Epithelial cell of proximal tubule (primary cell): ENCODE measurements around the gene GNL3L. TPM values are rescaled to one million over a fixed set of nuclear protein-coding genes. Genes with fewer than 3 reads are reported as not detected.
"Not testable (repeated sequence)": the region's sequence is repeated elsewhere in the genome, so short reads cannot be mapped to it uniquely, and the experiment has no call there.

ENCODE experiments used
- DNase-seq: peaks from one replicate; pipeline ENCODE4 v3.0.0-alpha.2; 2011; ENCODE audit warnings: low read depth
- H3K4me3 ChIP-seq: 2 replicates; pipeline ENCODE4 v1.5.1; 2011; ENCODE audit warnings: low read depth, mild to moderate bottlenecking, low read length
- total RNA-seq: library from RNA; depleted of rRNA; stranded (reverse); fragments of >200 nt; gene quantifications from 2 replicates; pipeline ENCODE4 v1.2.3, GENCODE V29; 2015
- TF ChIP-seq, protein P1 (sequence below): conservative IDR thresholded peaks from 2 replicates; pipeline ENCODE4 v1.5.1; 2012; ENCODE audit warnings: low read depth, mild to moderate bottlenecking, low read length

Gene GNL3L
- total RNA-seq, 1 donor from 2014 or later: 21.6 TPM

DNA sequence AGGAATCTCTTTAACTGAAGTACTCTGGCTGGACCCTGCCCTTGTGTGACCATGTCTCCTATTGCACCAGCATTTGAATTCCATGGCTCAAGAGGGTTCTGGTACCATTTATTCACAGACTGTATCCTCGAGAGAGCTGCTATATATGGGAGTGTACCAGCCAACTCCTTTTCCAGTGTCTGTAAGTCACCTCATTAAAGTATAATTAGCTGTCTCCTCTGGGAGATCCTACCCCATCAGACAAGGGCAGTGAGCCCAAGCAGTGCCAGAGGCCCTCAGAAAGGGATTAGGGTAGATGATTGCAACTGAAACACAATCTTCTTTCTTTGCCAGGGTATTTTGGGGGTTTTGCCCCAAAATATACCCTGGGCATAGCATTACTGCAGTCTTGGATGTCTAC, 31.6 kb downstream of the GNL3L start:
- no peak for DNase-seq
- TF ChIP-seq, protein P1, sequence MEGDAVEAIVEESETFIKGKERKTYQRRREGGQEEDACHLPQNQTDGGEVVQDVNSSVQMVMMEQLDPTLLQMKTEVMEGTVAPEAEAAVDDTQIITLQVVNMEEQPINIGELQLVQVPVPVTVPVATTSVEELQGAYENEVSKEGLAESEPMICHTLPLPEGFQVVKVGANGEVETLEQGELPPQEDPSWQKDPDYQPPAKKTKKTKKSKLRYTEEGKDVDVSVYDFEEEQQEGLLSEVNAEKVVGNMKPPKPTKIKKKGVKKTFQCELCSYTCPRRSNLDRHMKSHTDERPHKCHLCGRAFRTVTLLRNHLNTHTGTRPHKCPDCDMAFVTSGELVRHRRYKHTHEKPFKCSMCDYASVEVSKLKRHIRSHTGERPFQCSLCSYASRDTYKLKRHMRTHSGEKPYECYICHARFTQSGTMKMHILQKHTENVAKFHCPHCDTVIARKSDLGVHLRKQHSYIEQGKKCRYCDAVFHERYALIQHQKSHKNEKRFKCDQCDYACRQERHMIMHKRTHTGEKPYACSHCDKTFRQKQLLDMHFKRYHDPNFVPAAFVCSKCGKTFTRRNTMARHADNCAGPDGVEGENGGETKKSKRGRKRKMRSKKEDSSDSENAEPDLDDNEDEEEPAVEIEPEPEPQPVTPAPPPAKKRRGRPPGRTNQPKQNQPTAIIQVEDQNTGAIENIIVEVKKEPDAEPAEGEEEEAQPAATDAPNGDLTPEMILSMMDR: no peak
- no peak overlapping the region for H3K4me3 ChIP-seq

DNA sequence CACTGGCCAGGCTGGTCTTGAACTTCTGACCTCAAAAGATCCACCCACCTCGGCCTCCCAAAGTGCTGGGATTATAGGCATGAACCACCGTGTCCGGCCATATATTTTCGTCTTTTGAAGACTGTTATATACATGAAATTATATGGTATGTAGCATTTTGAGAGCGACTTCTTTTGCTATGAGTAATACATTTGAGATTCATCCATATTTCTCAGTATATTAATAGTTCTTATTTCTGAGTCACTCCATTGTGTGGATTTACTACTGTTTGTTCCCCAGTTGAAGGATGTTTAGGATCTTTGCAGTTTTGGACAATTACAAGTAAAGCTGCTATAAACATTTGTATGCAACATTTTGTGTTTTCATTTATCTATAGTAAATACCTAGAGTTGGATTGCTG, 34.9 kb downstream of the GNL3L start:
- DNase-seq: no peak
- TF ChIP-seq, protein P1: no peak
- H3K4me3 ChIP-seq: no peak overlapping the region

DNA sequence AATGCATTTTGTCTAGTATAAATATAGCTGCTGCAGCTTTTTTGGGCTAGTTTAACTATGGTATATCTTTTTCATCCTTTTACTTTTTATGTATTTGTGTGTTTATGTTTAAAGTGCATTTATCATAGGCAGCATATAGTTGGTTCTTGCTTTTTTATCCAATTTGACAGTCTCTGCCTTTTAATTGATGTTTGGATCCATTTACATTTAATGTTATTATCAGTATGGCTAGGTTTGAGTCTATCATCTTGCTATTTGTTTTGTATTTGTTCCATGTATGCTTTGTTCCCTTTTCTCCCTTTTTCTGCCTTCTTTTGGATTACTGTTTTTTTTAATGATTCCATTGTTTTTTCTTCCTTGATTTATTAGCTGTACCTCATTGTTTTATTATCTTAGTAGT, 40.3 kb downstream of the GNL3L start:
- H3K4me3 ChIP-seq: no peak overlapping the region
- no peak for DNase-seq
- TF ChIP-seq, protein P1: no peak

DNA sequence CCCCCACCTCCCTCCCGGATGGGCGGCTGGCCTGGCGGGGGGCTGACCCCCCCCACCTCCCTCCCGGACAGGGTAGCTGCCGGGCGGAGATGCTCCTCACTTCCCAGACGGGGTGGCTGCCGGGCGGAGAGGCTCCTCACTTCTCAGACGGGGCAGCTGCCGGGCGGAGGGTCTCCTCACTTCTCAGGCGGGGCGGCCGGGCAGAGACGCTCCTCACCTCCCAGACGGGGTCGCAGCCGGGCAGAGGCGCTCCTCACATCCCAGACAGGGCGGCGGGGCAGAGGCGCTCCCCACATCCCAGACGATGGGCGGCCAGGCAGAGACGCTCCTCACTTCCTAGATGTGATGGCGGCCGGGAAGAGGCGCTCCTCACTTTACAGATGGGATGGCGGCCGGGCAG, 42.6 kb downstream of the GNL3L start:
- H3K4me3 ChIP-seq, DNase-seq: not testable (repeated sequence)

DNA sequence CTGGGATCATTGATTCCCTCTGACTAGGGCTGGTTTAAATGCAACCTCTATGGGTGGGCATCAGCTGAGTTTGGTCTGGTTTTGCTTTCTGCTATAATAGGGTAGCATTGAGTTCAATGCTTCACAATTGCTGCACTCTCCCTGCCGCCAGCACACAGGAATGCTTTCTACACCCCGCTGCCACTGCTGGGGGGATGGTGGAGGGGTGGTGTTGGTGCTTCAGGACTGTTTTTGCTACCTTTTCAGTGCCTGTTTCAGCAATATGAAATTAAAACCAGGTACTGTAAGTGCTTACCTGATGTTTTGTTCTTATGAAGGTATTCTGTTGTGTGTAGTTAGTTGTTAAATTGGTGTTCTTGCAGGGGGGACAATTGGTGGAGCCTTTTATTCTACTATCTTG, 67.7 kb downstream of the GNL3L start:
- TF ChIP-seq, protein P1: no peak
- DNase-seq: no peak
- H3K4me3 ChIP-seq: no peak overlapping the region

DNA sequence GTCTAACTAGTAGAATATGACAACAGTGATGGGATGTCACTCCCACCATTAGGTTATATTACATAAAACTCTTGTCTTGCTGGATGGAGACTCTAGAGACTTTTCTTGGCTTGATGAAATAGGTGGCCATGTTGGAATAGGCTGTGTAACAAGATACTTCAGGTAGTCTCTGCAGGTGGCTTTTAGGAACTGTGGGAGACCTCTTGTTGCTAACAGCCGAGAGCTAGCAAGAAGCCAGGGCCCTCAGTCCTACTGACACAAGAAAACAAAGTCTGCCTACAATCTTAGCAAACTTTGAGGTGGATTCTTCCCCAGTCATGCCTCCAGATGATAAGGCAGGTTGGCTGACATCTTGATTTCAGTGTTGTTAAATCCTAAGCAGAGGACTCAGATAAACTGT, 72.5 kb downstream of the GNL3L start:
- no peak overlapping the region for H3K4me3 ChIP-seq
- no peak for DNase-seq
- TF ChIP-seq, protein P1: no peak

Other genes with a start within 250 kb of the GNL3L start
- 1.4 and 2.6 TPM in 2 replicates for gene WNK3, start 172.2 kb upstream of the GNL3L start, total RNA-seq
- gene TSR2, start 89.8 kb upstream of the GNL3L start, total RNA-seq: 13.2 and 14.3 TPM in 2 replicates
- gene FGD1, start 34.0 kb upstream of the GNL3L start, total RNA-seq: 10.2 and 10.3 TPM in 2 replicates